ENCODE data around the gene CPNE4.
"Not testable (repeated sequence)": the region's sequence is repeated elsewhere in the genome, so short reads cannot be mapped to it uniquely, and the experiment has no call there.

Gene CPNE4

DNA sequence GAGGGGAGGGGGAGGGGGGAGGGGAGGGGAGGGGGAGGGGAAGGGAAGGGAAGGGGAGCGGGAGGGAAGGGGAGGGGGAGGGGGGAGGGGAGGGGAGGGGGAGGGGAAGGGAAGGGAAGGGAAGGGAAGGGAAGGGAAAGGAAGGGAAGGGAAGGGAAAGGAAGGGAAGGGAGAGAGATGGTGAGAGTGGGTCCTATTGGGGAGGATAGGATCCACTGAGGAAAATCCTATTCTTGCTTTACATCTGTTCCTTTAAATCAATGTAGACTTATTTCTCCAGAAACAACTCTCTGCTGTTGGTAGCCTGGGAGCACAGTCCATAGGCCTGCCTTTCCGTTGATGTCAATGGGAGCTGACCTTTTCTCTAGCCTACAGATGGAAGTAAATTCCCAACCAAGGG is 10.1 kb upstream of the CPNE4 start:
- not testable (repeated sequence) for H3K4me1 ChIP-seq (ENCODE audit: control insufficient read depth, insufficient read depth, low read length); H3K4me3 ChIP-seq (ENCODE audit: insufficient read depth, low read depth, low read length); H3K27me3 ChIP-seq (ENCODE audit: control insufficient read depth, insufficient read depth, low read length, poor library complexity, severe bottlenecking); H3K9me3 ChIP-seq (ENCODE audit: control insufficient read depth, low read length); H3K36me3 ChIP-seq (ENCODE audit: control insufficient read depth, insufficient read depth, low read length); H3K27ac ChIP-seq (ENCODE audit: insufficient read depth, low read depth, low read length, poor library complexity, severe bottlenecking)
- WGBS, 2 experiments, result 89 to 100% methylated on average over 1 of the region's 2 CpGs

DNA sequence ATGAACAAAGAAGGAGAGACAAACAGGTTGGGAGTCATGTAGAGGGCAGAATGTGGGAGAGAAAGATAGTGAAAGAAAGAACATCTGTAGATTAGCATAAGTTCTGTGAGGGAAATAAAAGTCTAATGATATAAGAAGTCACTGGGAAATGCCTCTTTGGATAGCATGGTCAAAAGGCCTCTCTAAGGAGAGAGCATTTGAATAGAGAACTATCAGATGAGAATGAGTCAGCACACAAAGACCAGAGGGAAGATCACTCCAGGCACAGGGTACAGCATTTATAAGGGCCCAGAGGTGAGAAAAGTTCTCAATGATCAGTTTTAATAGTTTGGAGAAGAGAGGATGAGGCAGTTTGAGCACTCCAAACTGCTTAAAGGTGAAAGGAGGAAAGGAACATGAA is 7.9 kb upstream of the CPNE4 start:
- no peaks in the 10 kb centered on the region for H3K27me3 ChIP-seq (ENCODE audit: control insufficient read depth, insufficient read depth, low read length, poor library complexity, severe bottlenecking)
- no peak overlapping the region for H3K27ac ChIP-seq (ENCODE audit: insufficient read depth, low read depth, low read length, poor library complexity, severe bottlenecking)
- no peak overlapping the region for H3K4me3 ChIP-seq (ENCODE audit: insufficient read depth, low read depth, low read length)
- no peaks in the 10 kb centered on the region for H3K9me3 ChIP-seq (ENCODE audit: control insufficient read depth, low read length)
- no peaks in the 10 kb centered on the region for H3K36me3 ChIP-seq (ENCODE audit: control insufficient read depth, insufficient read depth, low read length)
- no peaks in the 10 kb centered on the region for H3K4me1 ChIP-seq (ENCODE audit: control insufficient read depth, insufficient read depth, low read length)

DNA sequence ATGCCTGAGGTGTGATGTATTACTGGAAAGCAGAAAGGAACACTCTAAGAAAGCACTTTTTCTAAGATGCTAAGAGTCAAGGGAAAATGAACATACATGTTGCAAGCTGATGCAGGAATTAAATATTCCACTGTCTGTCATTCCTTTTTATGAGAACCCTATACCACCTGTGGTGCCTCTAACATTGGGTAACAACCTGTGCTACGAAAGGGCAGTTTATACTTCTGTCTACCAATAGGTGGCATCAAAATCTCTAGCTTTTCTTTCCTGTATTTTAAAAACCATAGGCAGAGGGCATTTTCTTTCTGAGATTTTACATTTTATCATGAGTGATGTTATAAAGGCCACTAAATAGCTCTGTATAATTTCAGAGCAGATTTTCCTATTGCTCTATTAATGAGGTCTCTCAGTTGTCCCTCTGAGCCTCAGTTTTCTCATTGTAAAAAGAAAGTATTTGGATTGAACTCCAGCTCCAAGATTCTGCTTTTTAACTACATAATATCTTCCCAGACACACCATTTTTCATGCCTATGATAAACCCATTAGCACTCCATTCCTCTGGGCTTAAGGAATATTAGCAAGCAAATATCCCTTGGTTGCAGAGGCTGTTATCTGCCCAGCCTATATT is 3.5 kb upstream of the CPNE4 start:
- H3K4me1 ChIP-seq (ENCODE audit: control insufficient read depth, insufficient read depth, low read length), result no peaks in the 10 kb centered on the region
- H3K9me3 ChIP-seq (ENCODE audit: control insufficient read depth, low read length), result no peaks in the 10 kb centered on the region
- peaks cover 22% of the 10 kb centered on the region for H3K27me3 ChIP-seq (ENCODE audit: control insufficient read depth, insufficient read depth, low read length, poor library complexity, severe bottlenecking)
- H3K36me3 ChIP-seq (ENCODE audit: control insufficient read depth, insufficient read depth, low read length), result no peaks in the 10 kb centered on the region
- no peak overlapping the region for H3K27ac ChIP-seq (ENCODE audit: insufficient read depth, low read depth, low read length, poor library complexity, severe bottlenecking)
- 0 to 3% methylated on average over 1 of the region's 1 CpG for WGBS, 2 experiments
- no peak overlapping the region for H3K4me3 ChIP-seq (ENCODE audit: insufficient read depth, low read depth, low read length)

DNA sequence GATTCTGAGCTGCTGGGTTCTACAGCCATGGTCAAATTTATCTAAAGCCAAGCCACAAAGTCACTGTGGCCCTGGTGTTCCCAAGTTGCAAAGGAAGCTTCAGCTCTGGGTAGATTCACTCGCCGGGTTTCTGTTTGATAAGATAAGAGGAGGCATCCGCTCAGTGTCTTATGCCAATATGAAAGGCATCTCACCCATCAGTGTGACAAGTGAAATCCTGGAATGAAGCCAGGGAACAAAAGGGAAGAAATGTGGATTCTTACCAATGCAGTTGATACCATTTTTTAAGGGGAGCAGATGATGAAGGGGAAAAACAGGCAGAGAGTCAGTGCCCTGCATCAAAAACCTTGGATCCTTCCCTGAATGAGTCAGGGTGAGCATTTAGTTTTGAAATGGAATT is 2.8 kb upstream of the CPNE4 start:
- Histone ChIP-seq H3K36me3 (ENCODE audit: control insufficient read depth, insufficient read depth, low read length) (no peaks in the 10 kb centered on the region), H3K27me3 (ENCODE audit: control insufficient read depth, insufficient read depth, low read length, poor library complexity, severe bottlenecking) (peaks cover 29% of the 10 kb centered on the region), H3K9me3 (ENCODE audit: control insufficient read depth, low read length) (no peaks in the 10 kb centered on the region), H3K27ac (ENCODE audit: insufficient read depth, low read depth, low read length, poor library complexity, severe bottlenecking) (no peak overlapping the region), H3K4me3 (ENCODE audit: insufficient read depth, low read depth, low read length) (no peak overlapping the region), H3K4me1 (ENCODE audit: control insufficient read depth, insufficient read depth, low read length) (no peaks in the 10 kb centered on the region)
- WGBS, 2 experiments, result 91 to 95% methylated on average over 3 of the region's 3 CpGs

DNA sequence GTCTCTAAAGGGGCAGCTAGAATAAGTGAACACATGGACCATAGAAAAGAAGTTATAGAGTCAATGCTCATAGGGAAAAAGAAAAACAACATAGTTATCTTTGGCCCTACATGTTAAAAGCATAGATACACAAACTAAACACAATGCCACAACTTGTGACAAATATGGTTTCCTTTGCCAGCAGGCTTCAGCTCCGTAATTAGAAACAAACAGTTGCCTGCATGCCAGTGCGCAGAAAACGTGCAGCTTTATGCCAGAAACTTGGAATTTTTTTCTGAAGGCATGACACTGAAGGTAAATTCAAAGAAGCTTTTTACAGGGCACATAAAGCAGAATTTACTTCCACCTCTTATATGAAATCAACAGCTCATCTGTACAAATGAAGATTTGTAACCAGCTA is 2.2 kb upstream of the CPNE4 start:
- no peaks in the 10 kb centered on the region for H3K9me3 ChIP-seq (ENCODE audit: control insufficient read depth, low read length)
- H3K4me1 ChIP-seq (ENCODE audit: control insufficient read depth, insufficient read depth, low read length), result no peaks in the 10 kb centered on the region
- H3K4me3 ChIP-seq (ENCODE audit: insufficient read depth, low read depth, low read length), result no peak overlapping the region
- 61 to 64% methylated on average over 3 of the region's 3 CpGs for WGBS, 2 experiments
- H3K27ac ChIP-seq (ENCODE audit: insufficient read depth, low read depth, low read length, poor library complexity, severe bottlenecking), result no peak overlapping the region
- peaks cover 34% of the 10 kb centered on the region for H3K27me3 ChIP-seq (ENCODE audit: control insufficient read depth, insufficient read depth, low read length, poor library complexity, severe bottlenecking)
- H3K36me3 ChIP-seq (ENCODE audit: control insufficient read depth, insufficient read depth, low read length), result no peaks in the 10 kb centered on the region

DNA sequence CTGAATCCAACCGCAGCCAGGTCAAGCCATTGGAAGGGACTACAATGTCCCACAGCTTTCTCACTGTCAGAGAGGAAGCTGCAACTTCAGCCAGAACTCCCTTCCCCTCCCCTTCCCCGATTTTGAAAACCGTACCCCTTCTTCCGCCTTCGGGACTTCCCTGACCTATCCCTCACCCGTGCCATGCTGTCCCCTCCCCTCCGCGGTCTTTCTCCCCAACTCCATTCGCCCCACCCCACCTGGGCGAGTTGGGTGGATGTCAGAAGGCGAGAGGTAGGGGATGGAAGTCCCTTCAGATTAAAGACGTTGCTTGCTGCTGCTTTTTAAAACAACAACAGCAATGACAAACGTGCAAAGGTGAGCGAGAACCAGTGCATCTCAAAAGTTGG is 723 bp downstream of the CPNE4 start:
- Histone ChIP-seq H3K27me3 (ENCODE audit: control insufficient read depth, insufficient read depth, low read length, poor library complexity, severe bottlenecking) (peaks cover 36% of the 10 kb centered on the region), H3K4me1 (ENCODE audit: control insufficient read depth, insufficient read depth, low read length) (no peaks in the 10 kb centered on the region), H3K9me3 (ENCODE audit: control insufficient read depth, low read length) (no peaks in the 10 kb centered on the region), H3K36me3 (ENCODE audit: control insufficient read depth, insufficient read depth, low read length) (no peaks in the 10 kb centered on the region), H3K27ac (ENCODE audit: insufficient read depth, low read depth, low read length, poor library complexity, severe bottlenecking) (no peak overlapping the region), H3K4me3 (ENCODE audit: insufficient read depth, low read depth, low read length) (peak overlapping the region; percentile 52)
- 0 to 1% methylated on average over 11 to 14 of the region's 14 CpGs for WGBS, 2 experiments

DNA sequence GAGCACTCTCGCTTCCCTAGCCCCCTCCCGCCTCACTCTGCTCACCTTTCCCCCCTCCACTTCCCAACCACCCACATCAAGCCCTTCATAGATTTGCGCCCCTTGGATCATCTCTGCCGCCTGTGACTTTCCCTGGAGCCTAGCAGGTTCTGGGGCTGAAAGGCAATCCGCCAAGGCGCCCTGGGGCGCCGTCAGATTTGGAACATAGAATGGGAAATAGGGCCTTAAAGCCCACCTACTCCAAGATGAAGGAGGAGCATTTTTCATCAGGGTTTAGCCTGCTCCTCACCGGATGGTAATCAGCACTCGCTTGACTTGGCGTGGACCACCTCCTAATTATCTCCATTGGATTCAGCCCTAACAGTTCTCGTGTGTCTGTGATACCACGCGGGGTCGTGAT is 1.3 kb downstream of the CPNE4 start:
- Histone ChIP-seq H3K27ac (ENCODE audit: insufficient read depth, low read depth, low read length, poor library complexity, severe bottlenecking) (no peak overlapping the region), H3K4me3 (ENCODE audit: insufficient read depth, low read depth, low read length) (peak overlapping the region; percentile 52), H3K27me3 (ENCODE audit: control insufficient read depth, insufficient read depth, low read length, poor library complexity, severe bottlenecking) (peaks cover 36% of the 10 kb centered on the region), H3K4me1 (ENCODE audit: control insufficient read depth, insufficient read depth, low read length) (no peaks in the 10 kb centered on the region), H3K9me3 (ENCODE audit: control insufficient read depth, low read length) (no peaks in the 10 kb centered on the region), H3K36me3 (ENCODE audit: control insufficient read depth, insufficient read depth, low read length) (no peaks in the 10 kb centered on the region)
- 15 to 20% methylated on average over 15 of the region's 15 CpGs for WGBS, 2 experiments

DNA sequence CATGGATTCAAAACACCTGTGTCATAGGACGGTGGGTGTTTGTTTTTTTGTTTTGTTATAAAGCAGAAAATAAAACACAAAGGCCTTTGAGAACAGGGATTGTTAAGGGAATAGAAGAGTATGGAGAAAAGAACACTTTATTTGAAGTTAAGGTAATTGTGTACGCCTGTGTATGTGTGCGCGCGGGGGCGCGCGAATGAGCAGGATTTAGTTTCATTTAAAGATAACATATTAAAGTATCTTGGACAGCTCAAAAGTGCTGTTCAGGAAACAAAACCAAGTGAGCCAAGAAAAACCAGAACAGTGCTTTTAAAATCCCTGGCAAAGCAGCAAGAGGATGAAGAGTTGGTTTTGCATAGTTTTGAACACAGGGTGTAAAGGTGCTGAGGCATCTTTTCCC is 1.9 kb downstream of the CPNE4 start:
- Histone ChIP-seq H3K27ac (ENCODE audit: insufficient read depth, low read depth, low read length, poor library complexity, severe bottlenecking) (no peak overlapping the region), H3K4me1 (ENCODE audit: control insufficient read depth, insufficient read depth, low read length) (no peaks in the 10 kb centered on the region), H3K36me3 (ENCODE audit: control insufficient read depth, insufficient read depth, low read length) (no peaks in the 10 kb centered on the region), H3K4me3 (ENCODE audit: insufficient read depth, low read depth, low read length) (no peak overlapping the region), H3K27me3 (ENCODE audit: control insufficient read depth, insufficient read depth, low read length, poor library complexity, severe bottlenecking) (peaks cover 36% of the 10 kb centered on the region), H3K9me3 (ENCODE audit: control insufficient read depth, low read length) (no peaks in the 10 kb centered on the region)
- WGBS, 2 experiments, result 95 to 97% methylated on average over 8 of the region's 8 CpGs

DNA sequence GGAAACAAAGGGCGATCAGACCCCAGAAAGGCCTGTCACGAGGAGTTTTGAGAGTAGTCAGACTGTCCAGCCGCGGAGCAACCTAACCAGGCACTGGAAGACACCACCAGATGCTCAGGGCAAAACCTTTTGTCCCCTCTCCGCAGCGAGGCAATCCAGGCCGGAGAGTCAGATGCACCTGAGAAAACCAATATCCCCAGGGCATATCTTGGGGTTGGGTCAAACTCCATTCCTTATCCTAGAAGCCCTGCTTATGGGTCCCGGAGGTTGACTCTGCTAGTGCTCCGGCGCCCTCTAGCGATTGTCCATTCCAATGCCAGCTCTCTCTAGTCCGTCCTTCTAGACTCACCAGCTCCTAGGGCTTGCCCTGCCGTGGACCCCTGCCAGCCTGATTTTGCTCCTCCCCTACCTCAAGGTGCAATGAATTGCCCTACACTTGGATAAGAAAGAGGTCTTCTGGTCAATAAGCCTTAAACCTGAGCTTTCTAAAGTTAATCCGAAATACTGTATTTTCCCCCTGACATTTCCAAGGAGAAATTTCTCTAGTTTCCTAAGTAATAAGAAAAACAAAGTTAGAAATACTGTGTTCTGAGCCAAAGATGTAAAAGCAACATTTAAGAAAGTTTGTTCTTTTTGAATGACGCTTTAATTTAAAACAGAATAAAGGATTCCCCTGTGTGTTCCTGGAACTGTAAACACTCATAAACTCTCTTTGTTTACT is 5.5 kb downstream of the CPNE4 start:
- Histone ChIP-seq H3K4me3 (ENCODE audit: insufficient read depth, low read depth, low read length) (no peak overlapping the region), H3K36me3 (ENCODE audit: control insufficient read depth, insufficient read depth, low read length) (no peaks in the 10 kb centered on the region), H3K27me3 (ENCODE audit: control insufficient read depth, insufficient read depth, low read length, poor library complexity, severe bottlenecking) (peaks cover 25% of the 10 kb centered on the region), H3K9me3 (ENCODE audit: control insufficient read depth, low read length) (no peaks in the 10 kb centered on the region), H3K4me1 (ENCODE audit: control insufficient read depth, insufficient read depth, low read length) (no peaks in the 10 kb centered on the region), H3K27ac (ENCODE audit: insufficient read depth, low read depth, low read length, poor library complexity, severe bottlenecking) (no peak overlapping the region)
- WGBS, 2 experiments, result 31 to 33% methylated on average over 15 of the region's 15 CpGs

DNA sequence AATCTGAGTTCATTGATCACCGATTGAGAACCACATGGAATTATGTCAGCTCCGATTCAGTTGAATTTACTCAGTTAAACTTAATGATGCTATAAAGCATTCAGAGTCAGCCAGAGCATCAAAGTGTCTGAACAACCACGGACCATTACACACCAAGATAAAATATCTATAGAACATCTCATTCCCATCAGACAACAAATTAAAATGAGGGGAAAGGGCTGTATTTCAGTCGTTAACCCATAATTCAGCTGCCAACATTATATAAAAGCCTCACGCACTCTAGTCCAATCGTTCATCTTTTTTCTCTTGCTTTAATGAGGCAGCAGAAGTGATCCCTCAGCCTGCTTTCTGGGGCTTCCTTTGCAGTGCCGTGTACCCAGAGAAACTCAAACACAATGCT is 11.9 kb downstream of the CPNE4 start:
- no peaks in the 10 kb centered on the region for H3K36me3 ChIP-seq (ENCODE audit: control insufficient read depth, insufficient read depth, low read length)
- no peaks in the 10 kb centered on the region for H3K27me3 ChIP-seq (ENCODE audit: control insufficient read depth, insufficient read depth, low read length, poor library complexity, severe bottlenecking)
- WGBS, 2 experiments, result 89 to 95% methylated on average over 7 of the region's 7 CpGs
- H3K4me1 ChIP-seq (ENCODE audit: control insufficient read depth, insufficient read depth, low read length), result no peaks in the 10 kb centered on the region
- no peak overlapping the region for H3K27ac ChIP-seq (ENCODE audit: insufficient read depth, low read depth, low read length, poor library complexity, severe bottlenecking)
- no peak overlapping the region for H3K4me3 ChIP-seq (ENCODE audit: insufficient read depth, low read depth, low read length)
- H3K9me3 ChIP-seq (ENCODE audit: control insufficient read depth, low read length), result no peaks in the 10 kb centered on the region

All from ectodermal cell (in vitro differentiated cells).